ENCODE measurements around the gene EIF4A3.

GRCh38 chr17:80191192-80191591, 44.3 kb upstream of the EIF4A3 start:
- no peak for TF ChIP-seq CTCF (conservative IDR thresholded peaks at IDR 0.05; ENCODE audit: low read length)
- no peak for TF ChIP-seq EZH2phosphoT487 (IDR thresholded peaks at IDR 0.05; ENCODE audit: borderline replicate concordance)
